NCI-H69 (cell line): ENCODE results near the gene IQCF2.

ENCODE experiments used
- DNase-seq: peaks from one replicate; lab custom pipeline; 2025; lab: John Stamatoyannopoulos, UW

IQCF2 gene

GRCh38 chr3:51879937-51880336 lies 18.5 kb downstream of the IQCF2 start:
- DNase-seq, result no peak

DNA sequence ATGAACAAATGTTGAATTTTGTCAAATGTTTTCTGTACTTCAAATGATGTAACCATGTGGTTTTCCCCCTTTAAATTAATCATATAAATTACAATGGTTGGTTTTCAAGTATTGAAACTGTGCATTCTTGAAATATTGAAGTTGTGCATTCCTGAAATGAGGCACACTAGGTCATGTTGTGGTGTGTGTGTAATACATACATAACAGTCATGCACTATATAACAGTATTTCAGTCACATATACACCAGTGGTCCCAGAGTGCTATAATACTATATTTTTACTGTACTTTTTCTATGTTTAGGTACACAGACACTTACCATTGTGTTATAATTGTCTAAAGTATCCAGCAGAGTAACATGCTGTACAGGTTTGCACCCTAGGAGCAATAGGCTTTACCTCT lies 25.0 kb downstream of the IQCF2 start:
- DNase-seq, result no peak

- no peak for DNase-seq
Measured at GRCh38 chr3:51887620-51888019, 26.2 kb downstream of the IQCF2 start.

DNA sequence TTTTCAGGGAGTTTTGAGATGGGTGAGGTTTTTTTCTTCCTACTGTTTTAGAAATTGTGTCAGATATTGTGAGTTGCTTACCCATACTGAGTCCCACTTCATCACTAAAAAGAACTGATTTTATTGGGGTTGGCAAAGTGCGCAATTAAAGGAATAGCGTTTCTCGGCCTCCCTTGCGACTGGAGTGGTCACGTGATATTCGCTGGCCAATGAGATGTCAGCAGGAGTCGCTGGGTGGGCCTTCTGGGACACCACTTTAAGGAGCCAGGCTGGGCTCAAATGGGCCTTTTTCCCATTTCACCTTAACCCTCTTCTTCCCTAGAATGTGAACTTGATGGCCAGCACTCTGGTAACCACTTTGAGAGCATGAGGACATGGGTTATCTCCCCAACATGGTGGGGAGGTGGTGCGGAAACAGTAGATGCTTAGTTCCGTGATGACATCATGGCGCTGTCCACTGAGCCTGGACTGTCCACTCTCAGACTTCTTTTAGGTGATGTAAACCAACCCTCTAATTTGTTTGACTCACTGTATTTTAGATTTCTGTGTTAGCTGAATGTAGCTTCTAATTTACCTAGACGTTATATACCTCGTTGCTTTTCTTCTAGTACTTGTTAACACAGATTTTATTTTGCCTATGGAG lies 27.2 kb downstream of the IQCF2 start:
- no peak for DNase-seq

DNA sequence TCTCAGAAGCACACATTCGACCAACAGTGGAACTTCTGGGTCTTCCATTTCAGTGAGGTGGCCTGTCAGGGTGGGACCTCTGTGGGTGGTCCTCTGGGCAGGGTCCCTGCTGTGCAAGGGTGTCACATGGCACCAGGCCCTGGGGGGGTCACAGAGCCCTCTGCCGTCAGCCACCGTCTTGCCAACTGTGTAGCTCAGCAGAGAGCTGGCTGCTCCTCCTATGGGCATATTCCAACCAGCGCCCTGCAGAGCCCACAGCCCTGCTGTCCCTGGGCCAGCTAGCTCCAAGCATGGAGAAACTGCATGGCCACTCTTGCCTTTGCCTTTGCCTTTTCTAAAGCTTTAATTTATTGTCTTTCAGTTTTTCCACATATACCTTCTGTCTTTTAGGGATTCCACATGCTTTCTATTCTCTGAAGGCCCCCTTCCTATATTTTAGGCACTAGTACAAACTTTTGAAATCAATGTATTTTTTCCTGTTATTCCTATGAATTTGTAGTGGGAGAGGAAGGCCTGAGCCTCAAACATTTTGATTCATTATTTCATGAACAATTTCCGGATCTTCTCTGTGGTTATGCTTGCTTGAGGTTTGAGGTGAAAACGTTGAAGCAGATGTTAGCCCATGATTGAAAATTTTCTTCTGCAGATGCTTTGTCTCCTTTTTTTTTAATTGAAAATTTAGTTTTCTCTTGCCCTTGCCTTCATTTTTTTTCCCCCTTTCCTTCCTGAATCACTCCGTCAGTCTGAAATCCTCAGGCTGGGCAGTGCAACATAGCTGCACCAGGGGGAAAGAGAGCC lies 30.0 kb downstream of the IQCF2 start:
- no peak for DNase-seq

DNA sequence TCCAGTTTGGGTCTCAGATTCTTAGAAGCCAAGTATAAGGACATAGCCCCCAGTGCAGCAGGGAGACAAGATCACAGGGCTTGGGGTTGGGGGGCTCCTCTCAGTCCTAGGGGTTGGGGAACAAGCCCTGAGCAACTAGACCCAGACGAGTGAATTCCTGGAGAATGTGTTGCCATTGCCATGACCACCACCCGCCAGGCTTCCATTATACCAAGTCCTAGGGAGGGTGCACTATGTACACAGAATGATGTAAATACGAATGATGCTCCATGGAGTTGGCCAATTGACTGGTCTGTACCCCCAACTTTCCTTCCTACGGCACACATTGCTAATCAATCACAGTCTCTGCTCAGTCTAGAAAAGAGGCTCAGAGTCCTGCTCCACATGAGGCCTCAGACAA lies 33.0 kb downstream of the IQCF2 start:
- DNase-seq, result no peak

- DNase-seq, result no peak
Measured at GRCh38 chr3:51894939-51895338, 33.5 kb downstream of the IQCF2 start.

- DNase-seq, result no peak
Measured at GRCh38 chr3:51896607-51897305, 35.3 kb downstream of the IQCF2 start.

GRCh38 chr3:51897391-51897790 lies 36.0 kb downstream of the IQCF2 start:
- DNase-seq, result no peak

DNA sequence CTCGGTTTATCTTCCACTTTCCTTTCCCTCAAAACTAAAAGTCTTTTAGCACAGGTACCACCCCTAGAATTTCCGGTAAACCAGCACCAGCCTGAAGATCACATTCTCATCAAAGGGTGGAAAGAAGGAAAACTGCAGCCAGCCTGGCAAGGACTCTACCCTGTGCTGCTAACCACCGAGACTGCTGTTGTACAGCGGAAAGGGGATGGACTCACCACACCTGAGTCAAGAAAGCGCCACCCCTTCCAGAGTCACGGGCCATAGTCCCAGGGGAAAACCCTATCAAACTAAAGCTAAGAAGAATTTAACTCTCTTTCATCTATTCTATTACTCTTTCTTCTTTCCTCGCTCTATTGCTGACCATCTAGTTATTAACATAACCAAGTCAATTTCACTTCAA lies 38.6 kb downstream of the IQCF2 start:
- peak; percentile 2 for DNase-seq

- peak; percentile 26 for DNase-seq
Measured at GRCh38 chr3:51902361-51902760, 40.9 kb downstream of the IQCF2 start.

DNA sequence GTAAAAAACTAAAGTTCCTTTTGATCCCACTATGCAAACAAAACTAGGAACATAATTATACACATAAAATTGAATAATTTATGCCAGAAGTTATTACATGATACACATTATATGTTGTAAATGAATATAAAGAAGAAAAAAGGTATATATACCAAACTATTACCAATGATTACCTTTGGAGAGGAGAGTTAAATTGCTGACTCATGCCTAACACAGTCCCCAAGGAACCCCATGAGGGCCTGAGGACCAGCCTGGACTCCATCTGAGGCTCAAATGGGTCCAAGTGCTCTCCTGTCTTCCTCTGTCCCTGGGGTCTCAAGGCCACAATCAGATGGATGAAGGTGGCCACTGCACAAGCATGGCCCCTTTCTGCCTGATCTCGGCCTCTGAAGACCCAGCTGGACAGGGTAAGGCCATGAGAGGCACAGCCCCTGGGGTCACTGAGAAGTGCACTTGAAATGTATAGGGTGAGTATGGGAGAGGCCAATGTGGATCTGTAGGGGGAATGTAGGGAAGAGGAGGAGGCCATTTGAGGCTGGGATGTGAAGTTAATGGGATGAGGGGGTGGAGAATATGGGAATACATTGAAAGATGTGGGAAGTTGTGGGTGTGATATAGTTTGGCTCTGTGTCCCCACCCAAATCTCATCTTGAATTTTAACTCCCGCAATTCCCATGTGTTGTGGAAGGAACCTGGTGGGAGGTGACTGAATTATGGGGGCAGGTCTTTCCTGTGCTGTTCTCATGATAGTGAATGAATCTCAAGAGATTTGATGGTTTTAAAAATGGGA lies 42.8 kb downstream of the IQCF2 start:
- DNase-seq, result no peak

DNA sequence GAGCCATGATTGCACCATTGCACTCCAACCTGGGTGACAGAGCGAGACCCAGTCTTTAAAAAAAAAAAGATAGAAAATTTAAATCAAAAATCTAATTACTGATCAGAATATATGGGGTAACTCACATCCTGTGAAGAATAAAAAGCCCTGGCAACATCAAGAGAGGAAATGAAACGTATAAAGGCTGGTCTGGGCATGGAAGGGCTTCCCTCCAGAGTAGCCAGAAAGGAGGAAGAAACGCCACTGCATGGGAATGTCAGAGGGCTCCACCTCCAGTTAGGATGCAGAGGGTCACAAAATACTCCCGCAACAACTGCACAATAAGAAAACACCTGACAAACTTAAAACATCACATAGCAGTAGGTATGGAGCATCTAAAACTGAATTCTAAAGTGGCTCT lies 46.6 kb downstream of the IQCF2 start:
- DNase-seq, result no peak
